SU-DHL-6 (cell line): ENCODE measurements around the gene WBP4.
"Not testable (repeated sequence)": the region's sequence is repeated elsewhere in the genome, so short reads cannot be mapped to it uniquely, and the experiment has no call there.

Experiments used
- H2AFZ ChIP-seq: fragments of 200-600 bp; sonication (generic); 2 replicates; pipeline ENCODE4 v1.6.1; 2014; ENCODE audit warnings: low read depth, mild to moderate bottlenecking, moderate library complexity, mixed read lengths, antibody characterized with exemption, low read length; ENCODE audit not compliant: severe bottlenecking
- H3F3A ChIP-seq: fragments of 200-600 bp; shearing (Covaris generic); 2 replicates; pipeline ENCODE4 v1.6.0; 2016; ENCODE audit warnings: antibody characterized with exemption, mild to moderate bottlenecking; ENCODE audit not compliant: insufficient read depth
- H3K27ac ChIP-seq: fragments of 200-600 bp; sonication (generic); 2 replicates; pipeline ENCODE4 v1.5.1; 2016; ENCODE audit warnings: low read depth, mild to moderate bottlenecking, low read length, moderate library complexity, mixed read lengths
- H3K27me3 ChIP-seq: fragments of 200-600 bp; sonication (generic), shearing (Covaris generic); 2 replicates; pipeline ENCODE4 v1.6.0; 2014; ENCODE audit warnings: mild to moderate bottlenecking, low read length
- H3K36me3 ChIP-seq: fragments of 200-600 bp; sonication (generic); 2 replicates; pipeline ENCODE4 v1.6.1; 2014; ENCODE audit warnings: mild to moderate bottlenecking, low read length, mixed read lengths
- H3K4me2 ChIP-seq: fragments of 300-600, 200-600 bp; shearing (Covaris generic), sonication (generic); 2 replicates; pipeline ENCODE4 v1.6.0; 2014; ENCODE audit warnings: low read length, low read depth, mild to moderate bottlenecking; ENCODE audit not compliant: poor library complexity, severe bottlenecking
- H3K4me3 ChIP-seq: fragments of 200-600 bp; sonication (generic); 2 replicates; pipeline ENCODE4 v1.5.1; 2014; ENCODE audit warnings: antibody characterized with exemption, low read length, mild to moderate bottlenecking, mixed read lengths; ENCODE audit not compliant: insufficient read depth, poor library complexity, severe bottlenecking
- H3K79me2 ChIP-seq: fragments of 200-600 bp; sonication (generic); 2 replicates; pipeline ENCODE4 v1.6.1; 2014; ENCODE audit warnings: mild to moderate bottlenecking, low read length, moderate library complexity; ENCODE audit not compliant: insufficient read depth
- H3K9ac ChIP-seq: fragments of 200-600 bp; sonication (generic); 2 replicates; pipeline ENCODE4 v1.7.0; 2014; ENCODE audit warnings: mild to moderate bottlenecking, low read length
- H3K9me2 ChIP-seq: fragments of 200-600 bp; sonication (generic); replicated peaks from 2 replicates; pipeline ENCODE4 v1.6.1; 2014; ENCODE audit warnings: low read length; ENCODE audit not compliant: insufficient read depth
- H3K9me3 ChIP-seq: fragments of 200-600 bp; sonication (generic); 2 replicates; pipeline ENCODE4 v1.6.1; 2014; ENCODE audit warnings: low read length, mixed read lengths; ENCODE audit not compliant: insufficient read depth
- H4K20me1 ChIP-seq: fragments of 200-600 bp; sonication (generic); 2 replicates; pipeline ENCODE4 v1.6.1; 2014; ENCODE audit warnings: low read depth, mild to moderate bottlenecking, antibody characterized with exemption, low read length, moderate library complexity, mixed read lengths
- CTCF ChIP-seq: fragments of 200-600 bp; sonication (generic); IDR thresholded peaks from one replicate; pipeline ENCODE4 v1.5.1; 2017; ENCODE audit warnings: antibody characterized with exemption, mild to moderate bottlenecking, low read length, moderate library complexity; ENCODE audit not compliant: insufficient read depth, poor library complexity, severe bottlenecking
- EZH2phosphoT487 ChIP-seq: fragments of 200-600 bp; sonication (generic), shearing (Covaris generic); conservative IDR thresholded peaks from 2 replicates; pipeline ENCODE4 v1.6.1; 2018; ENCODE audit warnings: mild to moderate bottlenecking, antibody characterized with exemption, low read length, moderate library complexity, mixed read lengths

The WBP4 gene

GRCh38 chr13:41085961-41086585 is 24.8 kb downstream of the WBP4 start:
- no peak overlapping the region for H3K4me3 ChIP-seq
- H3K36me3 ChIP-seq: peaks cover 5% of the 10 kb centered on the region; the same call in 1 of the 2 replicates
- no peaks in the 10 kb centered on the region for H4K20me1 ChIP-seq
- no peaks in the 10 kb centered on the region for H3K9me3 ChIP-seq
- no peak overlapping the region for H3K27ac ChIP-seq
- H2AFZ ChIP-seq: no peak overlapping the region
- no peak overlapping the region for H3K4me2 ChIP-seq
- H3K9ac ChIP-seq: no peak overlapping the region
- no peaks in the 10 kb centered on the region for H3K9me2 ChIP-seq
- no peaks in the 10 kb centered on the region for H3K27me3 ChIP-seq
- H3F3A ChIP-seq: no peaks in the 10 kb centered on the region
- H3K79me2 ChIP-seq: no peaks in the 10 kb centered on the region
- no peak for TF ChIP-seq EZH2phosphoT487
- no peak for TF ChIP-seq CTCF

GRCh38 chr13:41095681-41096080 is 34.4 kb downstream of the WBP4 start:
- H4K20me1 ChIP-seq, H3K27me3 ChIP-seq, H3K4me2 ChIP-seq, H3F3A ChIP-seq, H2AFZ ChIP-seq, H3K4me3 ChIP-seq, H3K9me3 ChIP-seq, H3K9ac ChIP-seq, H3K27ac ChIP-seq, H3K9me2 ChIP-seq, H3K36me3 ChIP-seq, H3K79me2 ChIP-seq: not testable (repeated sequence)

- Histone ChIP-seq H3K9me3 (no peaks in the 10 kb centered on the region), H3K4me2 (no peak overlapping the region), H3F3A (no peaks in the 10 kb centered on the region), H2AFZ (no peak overlapping the region), H3K27ac (no peak overlapping the region), H3K9ac (no peak overlapping the region), H4K20me1 (no peaks in the 10 kb centered on the region), H3K27me3 (no peaks in the 10 kb centered on the region), H3K79me2 (no peaks in the 10 kb centered on the region), H3K4me3 (no peak overlapping the region), H3K9me2 (no peaks in the 10 kb centered on the region), H3K36me3 (no peaks in the 10 kb centered on the region)
- TF ChIP-seq CTCF: no peak
- TF ChIP-seq EZH2phosphoT487: no peak
These were observed 37.5 kb downstream of the WBP4 start for GRCh38 chr13:41098761-41099160.

- Histone ChIP-seq H3F3A (no peaks in the 10 kb centered on the region), H3K36me3 (no peaks in the 10 kb centered on the region), H3K79me2 (no peaks in the 10 kb centered on the region), H3K4me2 (no peak overlapping the region), H3K9me3 (no peaks in the 10 kb centered on the region), H3K27me3 (no peaks in the 10 kb centered on the region), H3K9me2 (no peaks in the 10 kb centered on the region), H4K20me1 (no peaks in the 10 kb centered on the region), H3K9ac (no peak overlapping the region), H3K27ac (no peak overlapping the region), H3K4me3 (no peak overlapping the region), H2AFZ (no peak overlapping the region)
- TF ChIP-seq CTCF: no peak
- TF ChIP-seq EZH2phosphoT487: no peak
These were observed 38.7 kb downstream of the WBP4 start for GRCh38 chr13:41099986-41100385.
